ENCODE measurements around the gene FBLL1.

FBLL1 gene

GRCh38 chr5:168528521-168529373 lies at the start of gene FBLL1:
FBLL1 (plus strand) TSS chr5:168529305; CDS start chr5:168529505, 200 bp downstream.
- peaks cover 8% of the 10 kb centered on the region for H3K4me1 ChIP-seq (ENCODE audit: control insufficient read depth, insufficient read depth, low read length)
- H3K9me3 ChIP-seq (ENCODE audit: control insufficient read depth in 2 of 2, low read length in 2 of 2), result no peaks in the 10 kb centered on the region
- peak within 1 kb of the TSS; percentile 49 to 67 for H3K4me3 ChIP-seq (ENCODE audit: low read length in 2 of 2)
- H3K9ac ChIP-seq (ENCODE audit: low read length in 2 of 2), result no peak within 1 kb of the TSS
- H3K27me3 ChIP-seq (ENCODE audit: control insufficient read depth in 1 of 2, insufficient read depth in 2 of 2, low read length in 2 of 2), result peaks cover 23 to 27% of the 10 kb centered on the region in 2 donors
- no peak within 1 kb of the TSS for H3K27ac ChIP-seq (ENCODE audit: low read length)
- H3K36me3 ChIP-seq (ENCODE audit: control insufficient read depth in 2 of 2, insufficient read depth in 2 of 2, low read length in 2 of 2), result no peaks in the 10 kb centered on the region

DNA sequence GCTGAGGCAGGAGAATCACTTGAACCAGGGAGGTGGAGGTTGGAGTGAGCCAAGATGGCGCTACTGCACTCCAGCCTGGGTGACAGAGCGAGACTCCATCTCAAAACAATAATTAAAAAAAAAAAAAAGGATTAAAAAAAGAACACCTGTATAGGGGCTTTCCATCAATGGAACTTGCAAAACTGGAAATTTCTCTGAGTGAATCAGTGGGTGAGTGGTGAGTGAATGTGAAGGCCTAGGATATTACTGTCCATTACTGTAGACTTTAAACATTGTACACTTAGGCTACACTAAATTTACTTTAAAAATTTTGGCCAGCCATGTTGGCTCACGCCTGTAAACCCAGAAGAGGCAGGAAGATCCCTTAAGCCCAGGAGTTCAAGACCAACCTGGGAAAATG lies 48.5 kb upstream of the FBLL1 start:
- no peaks in the 10 kb centered on the region for H3K4me1 ChIP-seq (ENCODE audit: control insufficient read depth, insufficient read depth, low read length)
- H3K27me3 ChIP-seq (ENCODE audit: control insufficient read depth in 1 of 2, insufficient read depth in 2 of 2, low read length in 2 of 2), result no peaks in the 10 kb centered on the region
- no peaks in the 10 kb centered on the region for H3K36me3 ChIP-seq (ENCODE audit: control insufficient read depth in 2 of 2, insufficient read depth in 2 of 2, low read length in 2 of 2)
- no peak overlapping the region for H3K4me3 ChIP-seq (ENCODE audit: low read length in 2 of 2)
- no peaks in the 10 kb centered on the region for H3K9me3 ChIP-seq (ENCODE audit: control insufficient read depth in 2 of 2, low read length in 2 of 2)
- no peak overlapping the region for H3K9ac ChIP-seq (ENCODE audit: low read length in 2 of 2)
- no peak overlapping the region for H3K27ac ChIP-seq (ENCODE audit: low read length)

- Histone ChIP-seq H3K4me3 (ENCODE audit: low read length in 2 of 2) (no peak overlapping the region), H3K27ac (ENCODE audit: low read length) (no peak overlapping the region), H3K27me3 (ENCODE audit: control insufficient read depth in 1 of 2, insufficient read depth in 2 of 2, low read length in 2 of 2) (no peaks in the 10 kb centered on the region), H3K9ac (ENCODE audit: low read length in 2 of 2) (no peak overlapping the region), H3K9me3 (ENCODE audit: control insufficient read depth in 2 of 2, low read length in 2 of 2) (no peaks in the 10 kb centered on the region), H3K4me1 (ENCODE audit: control insufficient read depth, insufficient read depth, low read length) (peaks cover 4% of the 10 kb centered on the region), H3K36me3 (ENCODE audit: control insufficient read depth in 2 of 2, insufficient read depth in 2 of 2, low read length in 2 of 2) (no peaks in the 10 kb centered on the region)
Observed at GRCh38 chr5:168481330-168481788, 47.7 kb upstream of the FBLL1 start.

DNA sequence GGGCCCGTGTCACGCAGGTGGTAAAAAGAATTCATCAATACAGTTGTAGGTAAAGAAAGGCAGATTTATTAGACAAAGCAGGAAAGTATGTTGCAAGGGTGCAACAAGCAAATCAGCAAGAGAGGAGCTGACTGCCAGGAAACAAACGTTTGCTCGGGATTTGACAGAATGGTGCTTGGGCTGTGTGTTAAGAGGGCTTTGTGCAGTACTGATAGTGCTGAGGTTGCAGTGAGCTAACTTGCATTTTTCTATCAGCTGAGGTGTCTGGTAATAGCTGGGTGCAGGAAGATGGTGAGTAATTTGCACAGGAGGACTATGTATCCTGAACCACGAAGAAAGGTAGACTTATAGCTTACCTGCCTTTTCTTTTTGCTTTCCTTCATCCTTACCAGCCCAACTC lies 46.7 kb upstream of the FBLL1 start:
- Histone ChIP-seq H3K27ac (ENCODE audit: low read length) (no peak overlapping the region), H3K4me1 (ENCODE audit: control insufficient read depth, insufficient read depth, low read length) (peaks cover 8% of the 10 kb centered on the region), H3K9me3 (ENCODE audit: control insufficient read depth in 2 of 2, low read length in 2 of 2) (no peaks in the 10 kb centered on the region), H3K4me3 (ENCODE audit: low read length in 2 of 2) (no peak overlapping the region), H3K27me3 (ENCODE audit: control insufficient read depth in 1 of 2, insufficient read depth in 2 of 2, low read length in 2 of 2) (no peaks in the 10 kb centered on the region), H3K36me3 (ENCODE audit: control insufficient read depth in 2 of 2, insufficient read depth in 2 of 2, low read length in 2 of 2) (no peaks in the 10 kb centered on the region), H3K9ac (ENCODE audit: low read length in 2 of 2) (no peak overlapping the region)

DNA sequence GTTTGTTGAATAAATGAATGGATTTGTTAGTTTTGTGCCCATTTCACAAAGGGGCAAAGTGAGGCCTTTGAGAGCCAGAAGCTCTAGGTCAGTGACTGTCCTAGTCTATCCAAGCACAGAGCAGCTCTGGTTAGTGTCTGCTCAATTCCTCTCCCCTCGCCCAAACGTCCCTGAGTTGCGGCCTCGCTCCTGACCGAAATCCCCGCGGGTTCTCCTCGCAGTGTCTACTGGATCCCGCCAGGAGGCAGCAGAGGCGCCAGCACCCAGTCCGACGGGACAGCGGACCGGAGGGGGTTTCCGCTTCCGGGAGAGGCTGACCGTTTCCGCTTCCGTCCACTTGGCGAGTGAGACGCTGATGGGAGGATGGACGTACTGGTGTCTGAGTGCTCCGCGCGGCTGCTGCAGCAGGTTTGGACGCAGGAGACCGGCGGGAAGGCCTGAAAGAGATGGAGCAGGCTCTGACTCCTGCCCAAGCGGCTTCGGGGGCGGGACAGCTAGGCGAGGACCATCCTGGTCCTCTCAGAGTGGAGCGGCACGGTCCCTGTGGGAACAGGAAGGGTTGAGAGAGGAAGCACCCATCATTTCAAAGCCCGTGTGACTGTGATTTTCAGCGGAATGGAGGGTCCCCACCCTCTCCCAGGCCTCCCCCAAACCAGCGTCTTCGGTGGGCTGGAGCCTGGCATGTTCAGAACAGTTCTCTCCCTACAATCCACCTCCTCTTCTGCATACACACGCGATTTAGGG lies 42.8 kb upstream of the FBLL1 start, which contains the start of gene RARS1:
TSS of gene RARS1 (plus strand) at position 336 of the 744 bp plus-strand sequence. CDS start at position 364, 28 bp downstream.
- peak within 1 kb of the TSS; percentile 66 for H3K27ac ChIP-seq (ENCODE audit: low read length)
- no peaks in the 10 kb centered on the region for H3K27me3 ChIP-seq (ENCODE audit: control insufficient read depth in 1 of 2, insufficient read depth in 2 of 2, low read length in 2 of 2)
- peaks cover 10% of the 10 kb centered on the region for H3K4me1 ChIP-seq (ENCODE audit: control insufficient read depth, insufficient read depth, low read length)
- peak within 1 kb of the TSS; percentile 80 to 100 for H3K4me3 ChIP-seq (ENCODE audit: low read length in 2 of 2)
- H3K9ac ChIP-seq (ENCODE audit: low read length in 2 of 2), result peak within 1 kb of the TSS; percentile 88 to 98
- no peaks in the 10 kb centered on the region for H3K9me3 ChIP-seq (ENCODE audit: control insufficient read depth in 2 of 2, low read length in 2 of 2)
- peaks cover 17% of the 10 kb centered on the region in 2 donors for H3K36me3 ChIP-seq (ENCODE audit: control insufficient read depth in 2 of 2, insufficient read depth in 2 of 2, low read length in 2 of 2)

- H3K4me3 ChIP-seq (ENCODE audit: low read length in 2 of 2), result no peak overlapping the region
- H3K36me3 ChIP-seq (ENCODE audit: control insufficient read depth in 2 of 2, insufficient read depth in 2 of 2, low read length in 2 of 2), result peaks cover 30 to 44% of the 10 kb centered on the region in 2 donors
- no peaks in the 10 kb centered on the region for H3K9me3 ChIP-seq (ENCODE audit: control insufficient read depth in 2 of 2, low read length in 2 of 2)
- H3K9ac ChIP-seq (ENCODE audit: low read length in 2 of 2), result no peak overlapping the region
- H3K27me3 ChIP-seq (ENCODE audit: control insufficient read depth in 1 of 2, insufficient read depth in 2 of 2, low read length in 2 of 2), result no peaks in the 10 kb centered on the region
- peaks cover 10% of the 10 kb centered on the region for H3K4me1 ChIP-seq (ENCODE audit: control insufficient read depth, insufficient read depth, low read length)
- H3K27ac ChIP-seq (ENCODE audit: low read length), result no peak overlapping the region
Observed at GRCh38 chr5:168489059-168489458, 40.0 kb upstream of the FBLL1 start.

GRCh38 chr5:168494057-168494555 lies 35.0 kb upstream of the FBLL1 start:
- peaks cover 43 to 51% of the 10 kb centered on the region in 2 donors for H3K36me3 ChIP-seq (ENCODE audit: control insufficient read depth in 2 of 2, insufficient read depth in 2 of 2, low read length in 2 of 2)
- no peaks in the 10 kb centered on the region for H3K27me3 ChIP-seq (ENCODE audit: control insufficient read depth in 1 of 2, insufficient read depth in 2 of 2, low read length in 2 of 2)
- H3K9ac ChIP-seq (ENCODE audit: low read length in 2 of 2), result no peak overlapping the region
- H3K27ac ChIP-seq (ENCODE audit: low read length), result no peak overlapping the region
- H3K9me3 ChIP-seq (ENCODE audit: control insufficient read depth in 2 of 2, low read length in 2 of 2), result no peaks in the 10 kb centered on the region
- no peak overlapping the region for H3K4me3 ChIP-seq (ENCODE audit: low read length in 2 of 2)
- H3K4me1 ChIP-seq (ENCODE audit: control insufficient read depth, insufficient read depth, low read length), result no peaks in the 10 kb centered on the region

DNA sequence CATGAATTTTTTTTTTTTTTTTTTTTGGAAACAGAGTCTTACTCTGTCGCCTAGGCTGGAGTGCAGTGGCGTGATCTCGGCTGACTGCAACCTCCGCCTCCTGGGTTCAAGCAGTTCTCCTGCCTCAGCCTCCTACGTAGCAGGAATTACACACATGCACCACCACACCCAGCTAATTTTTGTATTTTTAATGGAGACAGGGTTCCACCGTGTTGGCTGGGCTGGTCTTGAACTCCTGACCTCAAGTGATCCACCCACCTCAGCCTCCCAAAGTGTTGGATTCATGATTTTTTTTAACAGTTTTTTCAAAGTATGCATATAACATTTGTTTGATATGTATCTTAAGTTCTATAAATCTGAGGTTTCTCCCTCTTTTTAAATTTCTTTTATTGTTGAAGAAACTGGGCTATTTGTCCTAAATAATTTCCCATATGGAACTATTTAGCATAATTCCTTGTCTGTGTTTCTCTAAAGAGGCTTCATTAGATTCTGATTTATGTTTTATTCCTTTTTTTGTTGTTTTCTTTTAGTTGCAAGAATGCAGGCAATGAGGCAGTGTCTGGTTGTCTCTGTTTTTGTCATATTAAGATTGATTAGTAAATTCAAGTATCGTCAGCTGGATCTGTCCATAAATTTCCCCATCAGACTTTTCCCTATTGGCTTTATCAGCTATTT lies 26.4 kb upstream of the FBLL1 start:
- no peaks in the 10 kb centered on the region for H3K9me3 ChIP-seq (ENCODE audit: control insufficient read depth in 2 of 2, low read length in 2 of 2)
- H3K4me3 ChIP-seq (ENCODE audit: low read length in 2 of 2), result no peak overlapping the region
- H3K9ac ChIP-seq (ENCODE audit: low read length in 2 of 2), result no peak overlapping the region
- H3K36me3 ChIP-seq (ENCODE audit: control insufficient read depth in 2 of 2, insufficient read depth in 2 of 2, low read length in 2 of 2), result peaks cover 21 to 36% of the 10 kb centered on the region in 2 donors
- no peak overlapping the region for H3K27ac ChIP-seq (ENCODE audit: low read length)
- H3K27me3 ChIP-seq (ENCODE audit: control insufficient read depth in 1 of 2, insufficient read depth in 2 of 2, low read length in 2 of 2), result no peaks in the 10 kb centered on the region
- no peaks in the 10 kb centered on the region for H3K4me1 ChIP-seq (ENCODE audit: control insufficient read depth, insufficient read depth, low read length)

DNA sequence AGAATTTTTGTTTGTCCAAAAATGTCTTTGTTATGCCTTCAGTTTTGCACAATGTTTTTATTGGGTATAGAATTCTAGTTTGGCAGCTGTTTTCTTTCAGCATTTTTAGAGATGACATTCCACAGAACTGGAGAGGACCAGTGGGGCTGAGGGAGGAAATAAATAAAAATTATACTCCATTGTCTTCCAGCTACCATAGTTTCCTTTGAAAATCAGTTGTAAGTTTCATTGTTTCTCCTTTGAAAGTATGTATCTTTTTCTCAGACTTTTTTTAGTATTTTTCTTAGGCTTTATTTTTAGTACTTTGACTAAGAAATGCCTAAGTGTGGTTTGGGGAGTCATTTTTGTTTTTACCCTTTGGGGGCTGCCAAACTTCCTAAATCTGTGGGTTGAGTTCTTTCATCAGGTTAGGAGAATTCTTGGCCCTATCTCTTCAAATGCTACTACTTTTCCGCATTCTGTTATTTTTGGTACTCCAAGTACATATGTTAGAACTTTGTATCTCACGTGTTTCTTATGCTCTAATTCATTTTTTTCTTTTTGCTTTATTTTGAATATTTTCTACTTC lies 15.2 kb upstream of the FBLL1 start:
- Histone ChIP-seq H3K36me3 (ENCODE audit: control insufficient read depth in 2 of 2, insufficient read depth in 2 of 2, low read length in 2 of 2) (peaks cover 58 to 63% of the 10 kb centered on the region in 2 donors), H3K4me1 (ENCODE audit: control insufficient read depth, insufficient read depth, low read length) (no peaks in the 10 kb centered on the region), H3K9me3 (ENCODE audit: control insufficient read depth in 2 of 2, low read length in 2 of 2) (no peaks in the 10 kb centered on the region), H3K27ac (ENCODE audit: low read length) (no peak overlapping the region), H3K27me3 (ENCODE audit: control insufficient read depth in 1 of 2, insufficient read depth in 2 of 2, low read length in 2 of 2) (no peaks in the 10 kb centered on the region), H3K4me3 (ENCODE audit: low read length in 2 of 2) (no peak overlapping the region), H3K9ac (ENCODE audit: low read length in 2 of 2) (no peak overlapping the region)

- Histone ChIP-seq H3K27ac (ENCODE audit: low read length) (no peak overlapping the region), H3K27me3 (ENCODE audit: control insufficient read depth in 1 of 2, insufficient read depth in 2 of 2, low read length in 2 of 2) (peaks cover 12 to 17% of the 10 kb centered on the region in 2 donors), H3K4me1 (ENCODE audit: control insufficient read depth, insufficient read depth, low read length) (peaks cover 8% of the 10 kb centered on the region), H3K9me3 (ENCODE audit: control insufficient read depth in 2 of 2, low read length in 2 of 2) (no peaks in the 10 kb centered on the region), H3K4me3 (ENCODE audit: low read length in 2 of 2) (no peak overlapping the region), H3K9ac (ENCODE audit: low read length in 2 of 2) (no peak overlapping the region), H3K36me3 (ENCODE audit: control insufficient read depth in 2 of 2, insufficient read depth in 2 of 2, low read length in 2 of 2) (no peaks in the 10 kb centered on the region)
Observed at GRCh38 chr5:168525856-168526255, 3.2 kb upstream of the FBLL1 start.

Measured in stomach smooth muscle (tissue), 2 donors.